DOHH2 (cell line): ENCODE measurements around the gene MYD88.

Source experiments
- H3F3A ChIP-seq: fragments of 200-600 bp; sonication (generic), shearing (Covaris generic); 2 replicates; pipeline ENCODE4 v1.6.0; 2016; ENCODE audit warnings: antibody characterized with exemption, mild to moderate bottlenecking; ENCODE audit not compliant: control insufficient read depth, insufficient read depth
- H3K27ac ChIP-seq: fragments of 200-600 bp; sonication (generic); 2 replicates; pipeline ENCODE4 v1.5.1; 2014; ENCODE audit warnings: low read depth, mild to moderate bottlenecking, low read length, moderate library complexity
- H3K27me3 ChIP-seq: fragments of 200-600 bp; sonication (generic); 2 replicates; pipeline ENCODE4 v1.6.1; 2014; ENCODE audit warnings: mild to moderate bottlenecking, low read length, mixed read lengths; ENCODE audit not compliant: control insufficient read depth
- H3K36me3 ChIP-seq: fragments of 200-600 bp; sonication (generic); 2 replicates; pipeline ENCODE4 v1.6.1; 2014; ENCODE audit warnings: mild to moderate bottlenecking, low read length, moderate library complexity, mixed read lengths; ENCODE audit not compliant: control insufficient read depth
- H3K4me1 ChIP-seq: fragments of 200-600 bp; sonication (generic); 2 replicates; pipeline ENCODE4 v1.6.1; 2014; ENCODE audit warnings: mild to moderate bottlenecking, low read length, mixed read lengths; ENCODE audit not compliant: control insufficient read depth
- H3K4me2 ChIP-seq: fragments of 200-600 bp; sonication (generic); 2 replicates; pipeline ENCODE4 v1.6.0; 2014; ENCODE audit warnings: mild to moderate bottlenecking, low read length, moderate library complexity
- H3K4me3 ChIP-seq: fragments of 200-600 bp; sonication (generic); 2 replicates; pipeline ENCODE4 v1.5.1; 2014; ENCODE audit warnings: mild to moderate bottlenecking, low read length, mixed read lengths
- H3K79me2 ChIP-seq: fragments of 200-600 bp; sonication (generic); 2 replicates; pipeline ENCODE4 v1.6.1; 2014; ENCODE audit warnings: mild to moderate bottlenecking, low read length, mixed read lengths; ENCODE audit not compliant: control insufficient read depth
- H3K9me2 ChIP-seq: fragments of 200-600 bp; sonication (generic); replicated peaks from 2 replicates; pipeline ENCODE4 v1.6.1; 2014; ENCODE audit warnings: mild to moderate bottlenecking, low read length, mixed read lengths; ENCODE audit not compliant: control insufficient read depth
- H3K9me3 ChIP-seq: fragments of 200-600 bp; sonication (generic); 2 replicates; pipeline ENCODE4 v1.6.1; 2014; ENCODE audit warnings: antibody characterized with exemption, low read length, mixed read lengths; ENCODE audit not compliant: control insufficient read depth, insufficient read depth
- H4K20me1 ChIP-seq: fragments of 200-600 bp; sonication (generic); 2 replicates; pipeline ENCODE4 v1.6.0; 2014; ENCODE audit warnings: low read depth, mild to moderate bottlenecking, antibody characterized with exemption, low read length, moderate library complexity; ENCODE audit not compliant: control insufficient read depth, insufficient read depth
- EZH2phosphoT487 ChIP-seq: fragments of 200-600 bp; sonication (generic); IDR thresholded peaks from 2 replicates; pipeline ENCODE4 v1.6.1; 2017; ENCODE audit warnings: borderline replicate concordance, mild to moderate bottlenecking, antibody characterized with exemption, low read length, moderate library complexity, mixed read lengths
- TF ChIP-seq, protein P1 (sequence below): fragments of 200-600 bp; sonication (generic); IDR thresholded peaks from one replicate; pipeline ENCODE4 v1.5.1; 2014; ENCODE audit warnings: antibody characterized with exemption, mild to moderate bottlenecking, low read depth, low read length; ENCODE audit not compliant: poor library complexity, severe bottlenecking

The MYD88 gene

DNA sequence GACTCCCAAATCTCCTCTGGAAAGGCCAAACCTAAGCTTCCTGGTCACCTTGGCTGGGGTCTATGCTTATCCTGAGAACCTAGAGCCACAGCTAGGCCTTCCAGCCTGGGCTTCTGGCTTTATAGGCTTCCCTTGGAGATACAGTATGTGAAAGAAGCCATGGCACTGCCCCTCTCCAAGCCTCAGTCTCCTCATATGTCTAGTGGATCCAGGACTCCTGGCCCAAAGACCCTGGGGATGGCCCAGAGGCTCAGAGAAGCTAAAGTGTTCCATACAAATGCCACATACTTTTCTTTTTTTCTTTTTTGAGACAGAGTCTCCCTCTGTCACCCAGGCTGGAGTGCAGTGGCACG lies 10.2 kb upstream of the MYD88 start:
- no peaks in the 10 kb centered on the region for H3K4me1 ChIP-seq
- peaks cover 3% of the 10 kb centered on the region for H3F3A ChIP-seq
- no peaks in the 10 kb centered on the region; the same call in 1 of the 2 replicates for H4K20me1 ChIP-seq
- H3K79me2 ChIP-seq: no peaks in the 10 kb centered on the region
- peaks cover 82% of the 10 kb centered on the region for H3K36me3 ChIP-seq
- H3K4me2 ChIP-seq: no peak overlapping the region
- H3K9me2 ChIP-seq: no peaks in the 10 kb centered on the region
- no peak overlapping the region for H3K4me3 ChIP-seq
- TF ChIP-seq, protein P1, sequence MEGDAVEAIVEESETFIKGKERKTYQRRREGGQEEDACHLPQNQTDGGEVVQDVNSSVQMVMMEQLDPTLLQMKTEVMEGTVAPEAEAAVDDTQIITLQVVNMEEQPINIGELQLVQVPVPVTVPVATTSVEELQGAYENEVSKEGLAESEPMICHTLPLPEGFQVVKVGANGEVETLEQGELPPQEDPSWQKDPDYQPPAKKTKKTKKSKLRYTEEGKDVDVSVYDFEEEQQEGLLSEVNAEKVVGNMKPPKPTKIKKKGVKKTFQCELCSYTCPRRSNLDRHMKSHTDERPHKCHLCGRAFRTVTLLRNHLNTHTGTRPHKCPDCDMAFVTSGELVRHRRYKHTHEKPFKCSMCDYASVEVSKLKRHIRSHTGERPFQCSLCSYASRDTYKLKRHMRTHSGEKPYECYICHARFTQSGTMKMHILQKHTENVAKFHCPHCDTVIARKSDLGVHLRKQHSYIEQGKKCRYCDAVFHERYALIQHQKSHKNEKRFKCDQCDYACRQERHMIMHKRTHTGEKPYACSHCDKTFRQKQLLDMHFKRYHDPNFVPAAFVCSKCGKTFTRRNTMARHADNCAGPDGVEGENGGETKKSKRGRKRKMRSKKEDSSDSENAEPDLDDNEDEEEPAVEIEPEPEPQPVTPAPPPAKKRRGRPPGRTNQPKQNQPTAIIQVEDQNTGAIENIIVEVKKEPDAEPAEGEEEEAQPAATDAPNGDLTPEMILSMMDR: no peak
- no peak for TF ChIP-seq EZH2phosphoT487
- no peaks in the 10 kb centered on the region for H3K27me3 ChIP-seq
- no peaks in the 10 kb centered on the region for H3K9me3 ChIP-seq
- H3K27ac ChIP-seq: no peak overlapping the region

DNA sequence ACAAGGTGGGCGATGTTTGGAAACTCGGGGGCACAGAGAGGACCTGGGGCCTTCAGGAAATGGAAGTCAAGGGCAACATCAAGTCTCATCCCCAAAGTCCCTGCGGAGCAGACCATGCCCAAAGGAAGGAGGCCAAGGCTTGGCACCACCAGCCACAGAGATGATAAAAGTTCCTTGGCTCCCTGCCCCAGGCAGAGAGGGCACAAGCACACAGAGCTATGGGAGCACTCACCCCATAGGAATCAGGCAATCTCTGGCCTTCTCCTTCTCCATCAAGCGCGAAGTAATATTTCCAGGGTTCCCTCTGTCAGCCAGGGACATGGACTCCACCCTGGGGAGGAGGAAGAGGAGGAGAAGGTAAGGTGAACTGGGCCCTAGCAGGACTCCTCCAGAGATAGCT lies 9.4 kb upstream of the MYD88 start:
- no peaks in the 10 kb centered on the region for H3K79me2 ChIP-seq
- no peaks in the 10 kb centered on the region for H3K9me2 ChIP-seq
- no peak overlapping the region for H3K27ac ChIP-seq
- no peaks in the 10 kb centered on the region for H3K4me1 ChIP-seq
- H3K9me3 ChIP-seq: no peaks in the 10 kb centered on the region
- no peak overlapping the region for H3K4me2 ChIP-seq
- TF ChIP-seq, protein P1: no peak
- no peak for TF ChIP-seq EZH2phosphoT487
- H3K27me3 ChIP-seq: no peaks in the 10 kb centered on the region
- peaks cover 89% of the 10 kb centered on the region for H3K36me3 ChIP-seq
- peaks cover 3% of the 10 kb centered on the region for H3F3A ChIP-seq
- H4K20me1 ChIP-seq: no peaks in the 10 kb centered on the region; the same call in 1 of the 2 replicates
- H3K4me3 ChIP-seq: no peak overlapping the region

DNA sequence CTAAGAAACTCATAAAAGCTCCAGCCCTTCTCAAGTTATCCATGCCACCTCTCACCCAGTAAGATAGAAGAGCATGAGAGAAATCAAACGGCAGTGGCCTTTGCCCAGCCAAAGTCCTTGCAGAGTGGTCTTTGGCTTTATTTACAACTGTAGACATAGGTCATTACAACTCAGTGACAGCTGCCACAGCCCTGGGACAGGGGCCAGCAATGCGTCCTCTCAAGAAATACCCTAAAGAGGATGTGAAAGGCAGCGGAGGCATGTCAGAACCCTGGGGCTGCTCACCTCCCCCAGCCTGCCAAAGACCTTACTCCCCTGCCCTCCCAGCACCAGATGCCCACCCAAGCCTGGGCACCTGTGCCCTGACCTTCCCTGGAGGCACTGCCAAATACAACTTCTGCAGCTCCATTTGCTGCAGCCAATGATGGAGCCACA lies 7.8 kb upstream of the MYD88 start:
- H3K27me3 ChIP-seq: no peaks in the 10 kb centered on the region
- no peaks in the 10 kb centered on the region for H3K9me3 ChIP-seq
- H4K20me1 ChIP-seq: no peaks in the 10 kb centered on the region; the same call in 1 of the 2 replicates
- TF ChIP-seq, protein P1: no peak
- no peak for TF ChIP-seq EZH2phosphoT487
- no peak overlapping the region for H3K4me2 ChIP-seq
- no peaks in the 10 kb centered on the region for H3F3A ChIP-seq
- H3K36me3 ChIP-seq: peaks cover 88% of the 10 kb centered on the region
- H3K4me3 ChIP-seq: no peak overlapping the region
- no peak overlapping the region for H3K27ac ChIP-seq
- H3K9me2 ChIP-seq: no peaks in the 10 kb centered on the region
- peaks cover 8% of the 10 kb centered on the region for H3K79me2 ChIP-seq
- peaks cover 6% of the 10 kb centered on the region for H3K4me1 ChIP-seq
